HEK293 (cell line): ENCODE results near the gene TEC.

Source experiments
- CTCF ChIA-PET: fragments of 350-600 bp; formaldehyde crosslinking; extraction: SDS; loops from one replicate; lab custom pipeline; 2021; ENCODE audit warnings: antibody characterized with exemption; lab: Yijun Ruan, JAX
- POLR2A ChIA-PET: fragments of 300-600 bp; formaldehyde crosslinking; extraction: SDS; loops from one replicate; lab custom pipeline; 2020; ENCODE audit warnings: antibody characterized with exemption, inconsistent platforms; lab: Yijun Ruan, JAX
- H3K27ac ChIP-seq: fragments of 200-500 bp; sonication (Bioruptor generic); 2 replicates; pipeline ENCODE4 v1.5.1; 2014; ENCODE audit warnings: low read depth, low read length, control low read depth, inconsistent platforms; ENCODE audit errors: extremely low read depth
- H3K36me3 ChIP-seq, 2 experiments: fragments of 200-500 bp in 1 of 2; sonication (Bioruptor generic) in 1 of 2; 1 replicate in 1 of 2; 2 replicates in 1 of 2; pipeline ENCODE4 v1.5.1; 2014 to 2017; ENCODE audit warnings: inconsistent platforms in 2 of 2, low read length in 2 of 2; ENCODE audit not compliant: control insufficient read depth in 2 of 2, insufficient read depth in 1 of 2
- H3K4me1 ChIP-seq: fragments of 200-500 bp; sonication (Bioruptor generic); 2 replicates; pipeline ENCODE4 v1.5.1; 2014; ENCODE audit warnings: mild to moderate bottlenecking, low read length, inconsistent platforms; ENCODE audit not compliant: control insufficient read depth, insufficient read depth
- H3K4me3 ChIP-seq: 2 replicates; pipeline ENCODE4 v1.5.1; 2011; ENCODE audit warnings: low read depth, mild to moderate bottlenecking, control low read depth, low read length, moderate library complexity
- H3K9me3 ChIP-seq: fragments of 200-500 bp; sonication (Bioruptor generic); 2 replicates; pipeline ENCODE4 v1.5.1; 2014; ENCODE audit warnings: low read depth, low read length, inconsistent platforms; ENCODE audit not compliant: control insufficient read depth, insufficient read depth
- ATF2 ChIP-seq: fragments of 450-650 bp; formaldehyde crosslinking; IDR thresholded peaks from 2 replicates; pipeline ENCODE4 v1.5.1; 2016; ENCODE audit warnings: missing biosample characterization, missing genetic modification characterization, low read depth
- GFI1B ChIP-seq: fragments of 450-650 bp; formaldehyde crosslinking; IDR thresholded peaks from 2 replicates; pipeline ENCODE4 v1.5.1; 2016; ENCODE audit warnings: missing biosample characterization, missing genetic modification characterization
- GLI4 ChIP-seq: fragments of 450-650 bp; formaldehyde crosslinking; IDR thresholded peaks from 2 replicates; pipeline ENCODE4 v1.5.1; 2016; ENCODE audit warnings: missing biosample characterization, missing genetic modification characterization
- HOXC10 ChIP-seq: sonication (generic); formaldehyde crosslinking; IDR thresholded peaks from 2 replicates; pipeline ENCODE4 v1.8.1; 2023; ENCODE audit warnings: mild to moderate bottlenecking, missing genetic modification reagents
- IKZF3 ChIP-seq: fragments of 450-650 bp; IDR thresholded peaks from 2 replicates; pipeline ENCODE4 v1.5.0; 2018; ENCODE audit warnings: missing biosample characterization, mild to moderate bottlenecking, missing genetic modification characterization, moderate library complexity
- INSM2 ChIP-seq: fragments of 450-650 bp; formaldehyde crosslinking; IDR thresholded peaks from 2 replicates; pipeline ENCODE4 v1.5.1; 2016; ENCODE audit warnings: missing biosample characterization, missing genetic modification characterization
- KLF10 ChIP-seq: fragments of 450-650 bp; IDR thresholded peaks from 2 replicates; pipeline ENCODE4 v1.5.1; 2018; ENCODE audit warnings: missing biosample characterization, mild to moderate bottlenecking, missing genetic modification characterization
- MYNN ChIP-seq: fragments of 450-650 bp; formaldehyde crosslinking; IDR thresholded peaks from 2 replicates; pipeline ENCODE4 v1.5.1; 2016; ENCODE audit warnings: missing biosample characterization, missing genetic modification characterization, borderline replicate concordance
- OSR2 ChIP-seq: fragments of 450-650 bp; formaldehyde crosslinking; IDR thresholded peaks from 2 replicates; pipeline ENCODE4 v1.5.1; 2016; ENCODE audit warnings: missing biosample characterization, missing genetic modification characterization
- PRDM4 ChIP-seq: fragments of 450-650 bp; formaldehyde crosslinking; IDR thresholded peaks from 2 replicates; pipeline ENCODE4 v1.5.1; 2017; ENCODE audit warnings: missing biosample characterization, missing genetic modification characterization
- SALL2 ChIP-seq: fragments of 450-650 bp; formaldehyde crosslinking; IDR thresholded peaks from 2 replicates; pipeline ENCODE4 v1.5.0; 2017; ENCODE audit warnings: missing biosample characterization, mild to moderate bottlenecking, missing genetic modification characterization, borderline replicate concordance
- TCF7L2 ChIP-seq: IDR thresholded peaks from 2 replicates; pipeline ENCODE4 v1.6.1; 2011; ENCODE audit warnings: low read depth, mild to moderate bottlenecking, inconsistent platforms, low read length, moderate library complexity, borderline replicate concordance
- YY1 ChIP-seq: fragments of 450-650 bp; formaldehyde crosslinking; IDR thresholded peaks from 2 replicates; pipeline ENCODE4 v1.5.1; 2018; ENCODE audit warnings: missing biosample characterization, missing genetic modification characterization
- ZBTB7A ChIP-seq: fragments of 450-650 bp; formaldehyde crosslinking; IDR thresholded peaks from 2 replicates; pipeline ENCODE4 v1.5.1; 2016; ENCODE audit warnings: low read depth, missing biosample characterization, missing genetic modification characterization
- ZFP69B ChIP-seq: fragments of 450-650 bp; formaldehyde crosslinking; IDR thresholded peaks from 2 replicates; pipeline ENCODE4 v1.5.1; 2016; ENCODE audit warnings: missing biosample characterization, missing genetic modification characterization
- ZNF132 ChIP-seq: fragments of 450-650 bp; formaldehyde crosslinking; IDR thresholded peaks from 2 replicates; pipeline ENCODE4 v1.5.1; 2017; ENCODE audit warnings: missing biosample characterization, missing genetic modification characterization, borderline replicate concordance
- ZNF23 ChIP-seq: fragments of 450-650 bp; formaldehyde crosslinking; IDR thresholded peaks from 2 replicates; pipeline ENCODE4 v1.5.1; 2016; ENCODE audit warnings: missing biosample characterization, missing genetic modification characterization, borderline replicate concordance
- ZNF248 ChIP-seq: fragments of 450-650 bp; formaldehyde crosslinking; IDR thresholded peaks from 2 replicates; pipeline ENCODE4 v1.5.1; 2017; ENCODE audit warnings: missing biosample characterization, missing genetic modification characterization
- ZNF266 ChIP-seq: fragments of 450-650 bp; formaldehyde crosslinking; IDR thresholded peaks from 2 replicates; pipeline ENCODE4 v1.5.1; 2016; ENCODE audit warnings: missing biosample characterization, missing genetic modification characterization, low read depth
- ZNF274 ChIP-seq, 2 experiments: fragments of 200-500 bp in 1 of 2; fragments of 450-650 bp in 1 of 2; sonication (Bioruptor generic) in 1 of 2; formaldehyde crosslinking in 1 of 2; IDR thresholded peaks; 2 replicates each; pipeline versions ENCODE4 v1.5.1 to v1.6.1; 2014 to 2016; ENCODE audit warnings: borderline replicate concordance in 1 of 2, inconsistent platforms in 1 of 2, low read length in 1 of 2, missing biosample characterization in 1 of 2, missing genetic modification characterization in 1 of 2
- ZNF473 ChIP-seq: fragments of 450-650 bp; formaldehyde crosslinking; IDR thresholded peaks from 2 replicates; pipeline ENCODE4 v1.5.1; 2017; ENCODE audit warnings: missing biosample characterization, missing genetic modification characterization
- ZNF501 ChIP-seq: fragments of 450-650 bp; formaldehyde crosslinking; IDR thresholded peaks from 2 replicates; pipeline ENCODE4 v1.5.1; 2016; ENCODE audit warnings: missing biosample characterization, missing genetic modification characterization
- ZNF560 ChIP-seq: fragments of 450-650 bp; formaldehyde crosslinking; IDR thresholded peaks from 2 replicates; pipeline ENCODE4 v1.5.1; 2017; ENCODE audit warnings: missing biosample characterization, missing genetic modification characterization, borderline replicate concordance
- ZNF624 ChIP-seq: fragments of 450-650 bp; formaldehyde crosslinking; IDR thresholded peaks from 2 replicates; pipeline ENCODE4 v1.5.1; 2017; ENCODE audit warnings: missing biosample characterization, missing genetic modification characterization
- ZNF626 ChIP-seq: fragments of 450-650 bp; sonication (Bioruptor Pico); formaldehyde crosslinking; IDR thresholded peaks from 2 replicates; pipeline ENCODE4 v1.5.1; 2018; ENCODE audit warnings: missing biosample characterization, missing genetic modification characterization, inconsistent platforms
- ZNF629 ChIP-seq: fragments of 450-650 bp; formaldehyde crosslinking; IDR thresholded peaks from 2 replicates; pipeline ENCODE4 v1.5.1; 2017; ENCODE audit warnings: missing biosample characterization, missing genetic modification characterization
- ZNF776 ChIP-seq: fragments of 450-650 bp; formaldehyde crosslinking; IDR thresholded peaks from 2 replicates; pipeline ENCODE4 v1.5.0; 2017; ENCODE audit warnings: missing biosample characterization, missing genetic modification characterization, borderline replicate concordance
- ZSCAN5A ChIP-seq: fragments of 450-650 bp; formaldehyde crosslinking; IDR thresholded peaks from 2 replicates; pipeline ENCODE4 v1.5.1; 2016; ENCODE audit warnings: missing biosample characterization, missing genetic modification characterization

Gene TEC

GRCh38 chr4:48300004-48300403, 30.4 kb upstream of the TEC start (continued):
- TF ChIP-seq INSM2 (tag by site-specific recombination) = no peak
- TF ChIP-seq IKZF3 (tag by site-specific recombination) = no peak
- no peak for TF ChIP-seq ZNF624
- no peak for TF ChIP-seq ZFP69B (tag by site-specific recombination)

GRCh38 chr4:48299560-48299959, 29.9 kb upstream of the TEC start:
- CTCF ChIA-PET = no interaction called here
- Histone ChIP-seq H3K4me3 (no peak overlapping the region), H3K4me1 (no peaks in the 10 kb centered on the region), H3K9me3 (no peaks in the 10 kb centered on the region), H3K27ac (no peak overlapping the region), H3K36me3 (no peaks in the 10 kb centered on the region)
- TF ChIP-seq ZNF248 (tag by site-specific recombination) (no peak), MYNN (tag by site-specific recombination) (no peak), KLF10 (tag by site-specific recombination) (no peak), SALL2 (tag by site-specific recombination) (no peak), ZNF473 (tag by site-specific recombination) (no peak), HOXC10 (CRISPR knock-in tag) (no peak), ZNF560 (tag by site-specific recombination) (no peak), ZNF776 (tag by site-specific recombination) (no peak), TCF7L2 (no peak), PRDM4 (no peak), ZNF626 (tag by site-specific recombination) (no peak)
- POLR2A ChIA-PET = no interaction called here

GRCh38 chr4:48297256-48297846, 27.7 kb upstream of the TEC start:
- H3K4me3 ChIP-seq = no peak overlapping the region
- H3K36me3 ChIP-seq = no peaks in the 10 kb centered on the region
- no peaks in the 10 kb centered on the region for H3K4me1 ChIP-seq
- no peak overlapping the region for H3K27ac ChIP-seq
- POLR2A ChIA-PET = no interaction called here
- H3K9me3 ChIP-seq = no peaks in the 10 kb centered on the region
- CTCF ChIA-PET = no interaction called here
- TF ChIP-seq ZBTB7A (tag by site-specific recombination) = no peak
- TF ChIP-seq ZNF501 (tag by site-specific recombination) = no peak
- TF ChIP-seq GFI1B (tag by site-specific recombination) = no peak
- no peak for TF ChIP-seq OSR2 (tag by site-specific recombination)
- no peak for TF ChIP-seq HOXC10 (CRISPR knock-in tag)
- no peak for TF ChIP-seq ZSCAN5A (tag by site-specific recombination)
- no peak for TF ChIP-seq ZNF560 (tag by site-specific recombination)
- TF ChIP-seq ZNF132 (tag by site-specific recombination) = no peak
- TF ChIP-seq ZNF274 (IDR thresholded peaks at IDR 0.05; ENCODE audit: low read length) = no peak
- TF ChIP-seq ZNF274 (tag by site-specific recombination; IDR thresholded peaks at IDR 0.05; ENCODE audit: borderline replicate concordance) = no peak
- no peak for TF ChIP-seq GLI4 (tag by site-specific recombination)
- no peak for TF ChIP-seq ZNF23 (tag by site-specific recombination)
- no peak for TF ChIP-seq YY1 (tag by site-specific recombination)
- no peak for TF ChIP-seq ZNF629 (tag by site-specific recombination)
- TF ChIP-seq ATF2 (tag by site-specific recombination) = no peak
- TF ChIP-seq ZNF266 (tag by site-specific recombination) = no peak
